IMR-90 (cell line): ENCODE results near the gene PRR5L. TPM values are rescaled to one million over a fixed set of nuclear protein-coding genes. Genes with fewer than 3 reads are reported as not detected.

Experiments
- ATAC-seq: fragments of 200-7000 bp; cut with Tn5 transposase; 2 replicates; pipeline ENCODE4 v1.9.1; 2020; ENCODE audit warnings: low read depth, mild to moderate bottlenecking, moderate library complexity
- BruUV-seq: library from RNA; stranded (reverse); fragments of 400-500 nt; replicated peaks from 2 replicates; lab custom pipeline; 2021; lab: Mats Ljungman, UMichigan
- CTCF ChIA-PET: fragments of 300-600 bp; formaldehyde crosslinking; extraction: SDS; loops from one replicate; lab custom pipeline; 2021; ENCODE audit warnings: antibody characterized with exemption; lab: Yijun Ruan, JAX
- POLR2A ChIA-PET: fragments of 300-600 bp; sonication (Branson Sonifier 250); formaldehyde crosslinking; loops from one replicate; lab custom pipeline; 2022; ENCODE audit warnings: antibody characterized with exemption; ENCODE audit not compliant: unreplicated experiment; lab: Charles Lee
- DNase-seq: peaks from one replicate; pipeline ENCODE4 v3.0.0; 2013
- H2AFZ ChIP-seq: replicated peaks from 2 replicates; pipeline ENCODE3; 2013; ENCODE audit warnings: low read length, mild to moderate bottlenecking; ENCODE audit not compliant: poor library complexity
- H2AK5ac ChIP-seq: 2 replicates; pipeline ENCODE4 v1.6.1; 2013; ENCODE audit warnings: low read depth, low read length, inconsistent platforms
- H2AK9ac ChIP-seq: replicated peaks from 2 replicates; pipeline ENCODE3; 2013; ENCODE audit warnings: mild to moderate bottlenecking, low read depth, low read length, moderate library complexity; ENCODE audit not compliant: poor library complexity
- H2BK120ac ChIP-seq: 2 replicates; pipeline ENCODE4 v1.6.1; 2013; ENCODE audit warnings: low read depth, low read length, inconsistent platforms
- H2BK15ac ChIP-seq: 3 replicates; pipeline ENCODE4 v1.6.1; 2013; ENCODE audit warnings: low read depth, low read length, inconsistent platforms
- H2BK20ac ChIP-seq: 2 replicates; pipeline ENCODE4 v1.6.1; 2013; ENCODE audit warnings: low read depth, mild to moderate bottlenecking, inconsistent platforms, low read length, moderate library complexity
- H2BK5ac ChIP-seq: 2 replicates; pipeline ENCODE4 v1.6.1; 2013; ENCODE audit warnings: mild to moderate bottlenecking, low read depth, low read length, inconsistent platforms; ENCODE audit not compliant: poor library complexity, severe bottlenecking
- H3K14ac ChIP-seq: replicated peaks from 2 replicates; pipeline ENCODE4 v1.6.1; 2013; ENCODE audit warnings: low read depth, low read length, inconsistent platforms
- H3K18ac ChIP-seq: 2 replicates; pipeline ENCODE4 v1.6.1; 2013; ENCODE audit warnings: low read depth, low read length, control low read depth
- H3K23ac ChIP-seq: 2 replicates; pipeline ENCODE4 v1.6.1; 2013; ENCODE audit warnings: low read depth, low read length, inconsistent platforms
- H3K27ac ChIP-seq: 2 replicates; pipeline ENCODE4 v1.5.1; 2013; ENCODE audit warnings: mild to moderate bottlenecking, control low read depth, low read length; ENCODE audit not compliant: insufficient read depth
- H3K27me3 ChIP-seq: 2 replicates; pipeline ENCODE4 v1.6.1; 2013; ENCODE audit warnings: low read length; ENCODE audit not compliant: control insufficient read depth, insufficient read depth
- H3K36me3 ChIP-seq: 2 replicates; pipeline ENCODE4 v1.6.1; 2013; ENCODE audit warnings: low read length, mixed read lengths; ENCODE audit not compliant: control insufficient read depth, insufficient read depth
- H3K4ac ChIP-seq: 2 replicates; pipeline ENCODE4 v1.6.1; 2013; ENCODE audit warnings: low read depth, low read length, inconsistent platforms
- H3K4me1 ChIP-seq: 2 replicates; pipeline ENCODE4 v1.6.1; 2013; ENCODE audit warnings: low read length, mixed read lengths; ENCODE audit not compliant: control insufficient read depth, insufficient read depth
- H3K4me2 ChIP-seq: 2 replicates; pipeline ENCODE4 v1.6.1; 2013; ENCODE audit warnings: low read depth, mild to moderate bottlenecking, control low read depth, low read length, moderate library complexity
- H3K4me3 ChIP-seq: 2 replicates; pipeline ENCODE4 v1.5.1; 2013; ENCODE audit warnings: low read depth, mild to moderate bottlenecking, control low read depth, low read length, moderate library complexity; ENCODE audit not compliant: insufficient read depth
- H3K56ac ChIP-seq: 2 replicates; pipeline ENCODE4 v1.6.1; 2013; ENCODE audit warnings: low read length, inconsistent platforms; ENCODE audit not compliant: insufficient read depth; ENCODE audit errors: extremely low read depth
- H3K79me1 ChIP-seq, 2 experiments: 2 replicates each; pipeline ENCODE4 v1.6.1; 2013; ENCODE audit warnings: low read length in 2 of 2, inconsistent platforms in 1 of 2, low read depth in 1 of 2
- H3K9ac ChIP-seq: 2 replicates; pipeline ENCODE4 v1.6.1; 2013; ENCODE audit warnings: low read depth, low read length, control low read depth
- H3K9me1 ChIP-seq: 2 replicates; pipeline ENCODE4 v1.6.1; 2013; ENCODE audit warnings: low read length, inconsistent platforms; ENCODE audit not compliant: insufficient read depth
- H3K9me3 ChIP-seq: 2 replicates; pipeline ENCODE4 v1.6.1; 2013; ENCODE audit warnings: low read length; ENCODE audit not compliant: control insufficient read depth, insufficient read depth
- H4K20me1 ChIP-seq: 2 replicates; pipeline ENCODE4 v1.6.1; 2013; ENCODE audit warnings: low read length, inconsistent platforms; ENCODE audit not compliant: insufficient read depth
- H4K5ac ChIP-seq: 2 replicates; pipeline ENCODE4 v1.6.1; 2013; ENCODE audit warnings: mild to moderate bottlenecking, low read depth, low read length, control low read depth
- H4K8ac ChIP-seq, 2 experiments: 2 replicates each; pipeline ENCODE4 v1.6.1; 2013; ENCODE audit warnings: low read depth in 2 of 2, low read length in 2 of 2, control low read depth in 1 of 2, inconsistent platforms in 1 of 2
- H4K91ac ChIP-seq: 2 replicates; pipeline ENCODE4 v1.6.1; 2013; ENCODE audit warnings: low read depth, low read length, inconsistent platforms; ENCODE audit not compliant: insufficient read depth
- BHLHE40 ChIP-seq: fragments of 150-350 bp; IDR thresholded peaks from 2 replicates; pipeline ENCODE4 v1.6.1; 2016; ENCODE audit warnings: mild to moderate bottlenecking, low read depth, low read length
- CEBPB ChIP-seq: IDR thresholded peaks from 2 replicates; pipeline ENCODE4 v1.6.1; 2012; ENCODE audit warnings: low read depth, low read length, improper control_type of control experiment
- CHD1 ChIP-seq: IDR thresholded peaks from 2 replicates; pipeline ENCODE4 v1.6.1; 2012; ENCODE audit warnings: low read depth, low read length, improper control_type of control experiment
- FOS ChIP-seq: fragments of 150-350 bp; IDR thresholded peaks from 2 replicates; pipeline ENCODE4 v1.6.1; 2016; ENCODE audit warnings: low read depth, low read length
- MAFK ChIP-seq: IDR thresholded peaks from 2 replicates; pipeline ENCODE4 v1.6.1; 2012; ENCODE audit warnings: low read depth, low read length, improper control_type of control experiment
- MAZ ChIP-seq: IDR thresholded peaks from 2 replicates; pipeline ENCODE4 v1.6.1; 2012; ENCODE audit warnings: low read depth, mild to moderate bottlenecking, low read length, improper control_type of control experiment, moderate library complexity, borderline replicate concordance
- MXI1 ChIP-seq: IDR thresholded peaks from 2 replicates; pipeline ENCODE4 v1.6.1; 2012; ENCODE audit warnings: low read depth, mild to moderate bottlenecking, low read length, moderate library complexity, borderline replicate concordance
- NFE2L2 ChIP-seq: fragments of 150-350 bp; IDR thresholded peaks from 2 replicates; pipeline ENCODE4 v1.6.1; 2016; ENCODE audit warnings: low read depth, mild to moderate bottlenecking, low read length
- RAD21 ChIP-seq: IDR thresholded peaks from 2 replicates; pipeline ENCODE4 v1.6.1; 2012; ENCODE audit warnings: low read length, improper control_type of control experiment
- RFX5 ChIP-seq: IDR thresholded peaks from 2 replicates; pipeline ENCODE4 v1.8.0; 2012; ENCODE audit warnings: low read depth, mild to moderate bottlenecking, low read length, moderate library complexity
- WGBS, 2 experiments: methylation state at CpG; one replicate each; pipeline versions ENCODE4 v1.1.5 to v1.1.7; 2013; ENCODE audit warnings: missing lambda C conversion rate in 2 of 2; ENCODE audit not compliant: insufficient read length in 1 of 2; ENCODE audit errors: extremely low coverage in 2 of 2; 5-methylcytosine and 5-hydroxymethylcytosine counted together
- dilution Hi-C: fragments of 300-500 bp; cut with HindIII; formaldehyde crosslinking; loops from one replicate; pipeline ENCODE4 v1.14.3; 2018; ENCODE audit warnings: low sequenced_read_pairs; ENCODE audit not compliant: unreplicated experiment
- in situ Hi-C: fragments of 300-500 bp; cut with MboI; formaldehyde crosslinking; loops from 3 replicates; pipeline ENCODE4 v1.14.3; 2019; ENCODE audit warnings: low sequenced_read_pairs, inconsistent platforms, mixed read lengths
- intact Hi-C: fragments of 100-400 bp; cut with micrococcal nuclease; formaldehyde crosslinking; loops from 2 replicates; pipeline ENCODE4 v1.10.0; 2022
- polyA plus RNA-seq, 3 experiments: library from polyadenylated mRNA; depleted of rRNA; stranded (reverse); fragments of >200 nt; gene quantifications; 2 replicates each; pipeline ENCODE4 v1.2.3, GENCODE V29; 2012; ENCODE audit warnings: low replicate concordance in 1 of 3
- total RNA-seq: library from RNA; depleted of rRNA; stranded (reverse); fragments of >200 nt; gene quantifications from 2 replicates; pipeline ENCODE4 v1.2.3, GENCODE V29; 2012
- TF ChIP-seq, protein P1 (sequence below): conservative IDR thresholded peaks from 2 replicates; pipeline ENCODE4 v1.5.1; 2012; ENCODE audit warnings: mild to moderate bottlenecking, low read depth, low read length, improper control_type of control experiment

Gene PRR5L
- total and polyA plus RNA-seq, 2 of the 4 experiments (the other 2 are of a cell fraction), result 2.9 to 3.6 TPM

DNA sequence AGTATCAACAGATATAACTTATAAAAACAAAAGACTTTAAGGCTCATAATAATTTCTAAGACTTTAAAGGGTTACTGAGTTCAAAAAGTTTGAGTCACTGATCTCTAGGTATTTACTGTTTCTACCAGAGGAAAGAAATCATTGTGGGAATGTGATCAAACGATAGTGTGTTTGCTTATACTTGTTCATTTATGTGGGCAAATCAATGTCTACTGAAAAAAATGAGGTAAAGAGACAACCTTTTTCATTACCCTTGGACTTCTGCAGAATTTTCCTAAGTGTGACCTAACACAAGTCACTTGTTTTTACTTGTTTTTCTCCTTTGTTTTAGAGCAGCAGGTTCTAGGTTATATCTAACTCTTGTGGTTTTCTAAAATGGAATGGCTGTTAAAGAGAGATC lies 65.4 kb downstream of the PRR5L start:
- no CpG with 5 or more reads among the region's 1 CpG for WGBS, 2 experiments
- no peak overlapping the region for H2AK9ac ChIP-seq
- H2AK5ac ChIP-seq, result no peak overlapping the region
- no peaks in the 10 kb centered on the region for H4K20me1 ChIP-seq
- 0 out of 2 replicates have a peak, but pooled peaks have one; percentile 8 for ATAC-seq
- POLR2A ChIA-PET, result no interaction called here
- H3K56ac ChIP-seq, result no peak overlapping the region
- H3K14ac ChIP-seq, result peak overlapping the region; percentile 69; the same call in 1 of the 2 replicates
- H2BK15ac ChIP-seq, result peak overlapping the region; percentile 22; the same call in 2 of the 3 replicates
- H2BK120ac ChIP-seq, result peak overlapping the region; percentile 78
- intact Hi-C loops, result no loop called here
- peak overlapping the region; percentile 58; the same call in 1 of the 2 replicates for H3K18ac ChIP-seq
- H2BK20ac ChIP-seq, result peak overlapping the region; percentile 86; the same call in 1 of the 2 replicates
- H3K4ac ChIP-seq, result peak overlapping the region; percentile 70; the same call in 1 of the 2 replicates
- no peak for DNase-seq
- dilution Hi-C loops, result no loop called here
- BruUV-seq, result no TSS peak
- peak overlapping the region; percentile 16; the same call in 1 of the 2 replicates for H3K4me3 ChIP-seq
- peak overlapping the region; percentile 56; the same call in 1 of the 2 replicates for H4K5ac ChIP-seq
- H2BK5ac ChIP-seq, result peak overlapping the region; percentile 49
- no peak overlapping the region for H3K9ac ChIP-seq
- in situ Hi-C loops, result no loop called here
- no peaks in the 10 kb centered on the region for H3K79me1 ChIP-seq
- H2AFZ ChIP-seq, result peak overlapping the region; percentile 83
- peak overlapping the region in 1 of 2 experiments; percentile 62; a peak in 1 of 4 replicates for H4K8ac ChIP-seq
- CTCF ChIA-PET, result no interaction called here
- H4K91ac ChIP-seq, result no peak overlapping the region; the same call in 1 of the 2 replicates
- peak overlapping the region; percentile 84 for H3K4me2 ChIP-seq
- H3K36me3 ChIP-seq, result no peaks in the 10 kb centered on the region
- TF ChIP-seq MAZ (no peak), CHD1 (no peak), MAFK (no peak), RAD21 (no peak), BHLHE40 (no peak), RFX5 (no peak), CEBPB (no peak), MXI1 (no peak), FOS (no peak), NFE2L2 (no peak)
- TF ChIP-seq, protein P1, sequence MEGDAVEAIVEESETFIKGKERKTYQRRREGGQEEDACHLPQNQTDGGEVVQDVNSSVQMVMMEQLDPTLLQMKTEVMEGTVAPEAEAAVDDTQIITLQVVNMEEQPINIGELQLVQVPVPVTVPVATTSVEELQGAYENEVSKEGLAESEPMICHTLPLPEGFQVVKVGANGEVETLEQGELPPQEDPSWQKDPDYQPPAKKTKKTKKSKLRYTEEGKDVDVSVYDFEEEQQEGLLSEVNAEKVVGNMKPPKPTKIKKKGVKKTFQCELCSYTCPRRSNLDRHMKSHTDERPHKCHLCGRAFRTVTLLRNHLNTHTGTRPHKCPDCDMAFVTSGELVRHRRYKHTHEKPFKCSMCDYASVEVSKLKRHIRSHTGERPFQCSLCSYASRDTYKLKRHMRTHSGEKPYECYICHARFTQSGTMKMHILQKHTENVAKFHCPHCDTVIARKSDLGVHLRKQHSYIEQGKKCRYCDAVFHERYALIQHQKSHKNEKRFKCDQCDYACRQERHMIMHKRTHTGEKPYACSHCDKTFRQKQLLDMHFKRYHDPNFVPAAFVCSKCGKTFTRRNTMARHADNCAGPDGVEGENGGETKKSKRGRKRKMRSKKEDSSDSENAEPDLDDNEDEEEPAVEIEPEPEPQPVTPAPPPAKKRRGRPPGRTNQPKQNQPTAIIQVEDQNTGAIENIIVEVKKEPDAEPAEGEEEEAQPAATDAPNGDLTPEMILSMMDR, result no peak
- peak overlapping the region; percentile 38; the same call in 1 of the 2 replicates for H3K23ac ChIP-seq
- peaks cover 13% of the 10 kb centered on the region for H3K4me1 ChIP-seq
- 0 out of 2 replicates have a peak, but pooled peaks cover 2% of the 10 kb centered on the region for H3K9me1 ChIP-seq
- H3K9me3 ChIP-seq, result no peaks in the 10 kb centered on the region
- H3K27me3 ChIP-seq, result no peaks in the 10 kb centered on the region
- H3K27ac ChIP-seq, result no peak overlapping the region
